HTR-8/SVneo (cell line): ENCODE data around the gene WDR88.
A peak's percentile ranks its signal among the peaks of the same experiment; 100 is the strongest.

Source experiments
- DNase-seq: peaks from one replicate; pipeline ENCODE4 v3.0.0; 2011; ENCODE audit warnings: low spot score, mixed read lengths; ENCODE audit not compliant: insufficient read length
- FAIRE-seq: peaks from 2 replicates; lab custom pipeline; 2011; peaks lifted over from hg19 to GRCh38; lab: Jason Lieb, UNC

The WDR88 gene

GRCh38 chr19:33132021-33132420, at the start of gene WDR88:
TSS of gene WDR88 (plus strand) at chr19:33132114. CDS start at chr19:33132170, 56 bp downstream.
- no peak for DNase-seq
- FAIRE-seq: no peak

GRCh38 chr19:33085570-33086128, 46.3 kb upstream of the WDR88 start:
- DNase-seq (no peak), FAIRE-seq (no peak)

GRCh38 chr19:33086955-33087354, 45.0 kb upstream of the WDR88 start:
- DNase-seq: no peak

GRCh38 chr19:33089010-33089409, 42.9 kb upstream of the WDR88 start:
- DNase-seq (no peak), FAIRE-seq (no peak)

More at GRCh38 chr19:33086955-33087354, 45.0 kb upstream of the WDR88 start:
- no peak for FAIRE-seq

- no peak for FAIRE-seq
- DNase-seq: no peak
Observed at GRCh38 chr19:33090179-33090578, 41.7 kb upstream of the WDR88 start.

- DNase-seq: no peak
- no peak for FAIRE-seq
Observed at GRCh38 chr19:33093420-33094210, 38.3 kb upstream of the WDR88 start.

- DNase-seq (no peak), FAIRE-seq (no peak)
Observed at GRCh38 chr19:33094436-33095067, 37.4 kb upstream of the WDR88 start.

GRCh38 chr19:33096005-33096404, 35.9 kb upstream of the WDR88 start:
- no peak for DNase-seq
- no peak for FAIRE-seq

- FAIRE-seq (no peak), DNase-seq (no peak)
Observed at GRCh38 chr19:33098055-33098534, 33.8 kb upstream of the WDR88 start.

GRCh38 chr19:33100894-33101644, 30.8 kb upstream of the WDR88 start:
- FAIRE-seq (no peak), DNase-seq (no peak)

GRCh38 chr19:33102893-33103292, 29.0 kb upstream of the WDR88 start:
- DNase-seq (no peak), FAIRE-seq (no peak)

GRCh38 chr19:33108161-33108560, 23.8 kb upstream of the WDR88 start:
- no peak for DNase-seq
- no peak for FAIRE-seq

- FAIRE-seq: peak; percentile 85
- DNase-seq: no peak
Observed at GRCh38 chr19:33110137-33110910, 21.6 kb upstream of the WDR88 start.

GRCh38 chr19:33111587-33111986, 20.3 kb upstream of the WDR88 start:
- no peak for DNase-seq
- no peak for FAIRE-seq

GRCh38 chr19:33114312-33114711, 17.6 kb upstream of the WDR88 start:
- FAIRE-seq (no peak), DNase-seq (no peak)

GRCh38 chr19:33117501-33117900, 14.4 kb upstream of the WDR88 start:
- no peak for FAIRE-seq
- DNase-seq: no peak

- FAIRE-seq: no peak
Observed at GRCh38 chr19:33118643-33119042, 13.3 kb upstream of the WDR88 start.

GRCh38 chr19:33124207-33125098, 7.5 kb upstream of the WDR88 start:
- FAIRE-seq: no peak
- no peak for DNase-seq

More at GRCh38 chr19:33118643-33119042, 13.3 kb upstream of the WDR88 start:
- no peak for DNase-seq

GRCh38 chr19:33125929-33126388, 6.0 kb upstream of the WDR88 start:
- FAIRE-seq: no peak
- peak; percentile 72 for DNase-seq
